Glomerular endothelial cell (primary cell): ENCODE data around the gene ADSS2. TPM values are rescaled to one million over a fixed set of nuclear protein-coding genes. Genes with fewer than 3 reads are reported as not detected.
"Not testable (repeated sequence)": the region's sequence is repeated elsewhere in the genome, so short reads cannot be mapped to it uniquely, and the experiment has no call there.

ENCODE experiments used
- DNase-seq: peaks from one replicate; pipeline ENCODE4 v3.0.0-alpha.2; 2011; ENCODE audit warnings: low read depth, low spot score; ENCODE audit errors: extremely low read depth
- total RNA-seq: library from RNA; depleted of rRNA; stranded (reverse); fragments of >200 nt; gene quantifications from 2 replicates; pipeline ENCODE4 v1.2.3, GENCODE V29; 2015

The ADSS2 gene
- total RNA-seq, result 42.0 and 43.3 TPM in 2 replicates

GRCh38 chr1:244451539-244451950 is at the start of gene ADSS2:
TSS of gene ADSS2 (minus strand) at chr1:244451909. CDS start at chr1:244451817, 92 bp downstream.
- DNase-seq, result no peak

GRCh38 chr1:244500515-244500914 is 48.8 kb upstream of the ADSS2 start:
- DNase-seq, result not testable (repeated sequence)

GRCh38 chr1:244499484-244499883 is 47.8 kb upstream of the ADSS2 start:
- DNase-seq, result not testable (repeated sequence)

GRCh38 chr1:244497805-244498204 is 46.1 kb upstream of the ADSS2 start:
- no peak for DNase-seq

GRCh38 chr1:244496186-244496585 is 44.5 kb upstream of the ADSS2 start:
- no peak for DNase-seq

- no peak for DNase-seq
Observed at GRCh38 chr1:244494653-244495052, 42.9 kb upstream of the ADSS2 start.

- not testable (repeated sequence) for DNase-seq
Observed at GRCh38 chr1:244484971-244485370, 33.3 kb upstream of the ADSS2 start.

GRCh38 chr1:244473059-244473605 is 21.4 kb upstream of the ADSS2 start:
- DNase-seq, result no peak

GRCh38 chr1:244466724-244467123 is 15.0 kb upstream of the ADSS2 start:
- DNase-seq, result no peak

- DNase-seq, result no peak
Observed at GRCh38 chr1:244461245-244462071, 9.7 kb upstream of the ADSS2 start, which contains the start of gene CATSPERE. TSS of gene CATSPERE (plus strand) at chr1:244461273. CDS start at chr1:244461430, 157 bp downstream.

- DNase-seq, result no peak
Observed at GRCh38 chr1:244460197-244460596, 8.5 kb upstream of the ADSS2 start.

GRCh38 chr1:244458781-244459180 is 7.1 kb upstream of the ADSS2 start:
- DNase-seq, result no peak

- no peak for DNase-seq
Observed at GRCh38 chr1:244456586-244456985, 4.9 kb upstream of the ADSS2 start.

- DNase-seq, result no peak
Observed at GRCh38 chr1:244454412-244454811, 2.7 kb upstream of the ADSS2 start.

- DNase-seq, result peak; percentile 90
Observed at GRCh38 chr1:244451951-244452795, 464 bp upstream of the ADSS2 start.

GRCh38 chr1:244450597-244451538 is 841 bp downstream of the ADSS2 start:
- no peak for DNase-seq

- DNase-seq, result no peak
Observed at GRCh38 chr1:244449936-244450508, 1.7 kb downstream of the ADSS2 start.

- no peak for DNase-seq
Observed at GRCh38 chr1:244448279-244449036, 3.3 kb downstream of the ADSS2 start.

- DNase-seq, result no peak
Observed at GRCh38 chr1:244447552-244447951, 4.2 kb downstream of the ADSS2 start.
